LNCaP clone FGC (cell line): ENCODE data around the gene APOA1.
"Not testable (repeated sequence)": the region's sequence is repeated elsewhere in the genome, so short reads cannot be mapped to it uniquely, and the experiment has no call there.

ENCODE experiments used
- DNase-seq: peaks from one replicate; pipeline ENCODE4 v3.0.0-alpha.2; 2011; ENCODE audit warnings: low read depth
- H3K4me3 ChIP-seq: 2 replicates; pipeline ENCODE4 v1.5.1; 2011; ENCODE audit warnings: mild to moderate bottlenecking, low read depth, low read length, control low read depth
- TF ChIP-seq, protein P1 (sequence below): IDR thresholded peaks from 2 replicates; pipeline ENCODE4 v1.5.1; 2012; ENCODE audit warnings: mild to moderate bottlenecking; ENCODE audit not compliant: control insufficient read depth, insufficient read depth; ENCODE audit errors: extremely low read depth

The APOA1 gene

DNA sequence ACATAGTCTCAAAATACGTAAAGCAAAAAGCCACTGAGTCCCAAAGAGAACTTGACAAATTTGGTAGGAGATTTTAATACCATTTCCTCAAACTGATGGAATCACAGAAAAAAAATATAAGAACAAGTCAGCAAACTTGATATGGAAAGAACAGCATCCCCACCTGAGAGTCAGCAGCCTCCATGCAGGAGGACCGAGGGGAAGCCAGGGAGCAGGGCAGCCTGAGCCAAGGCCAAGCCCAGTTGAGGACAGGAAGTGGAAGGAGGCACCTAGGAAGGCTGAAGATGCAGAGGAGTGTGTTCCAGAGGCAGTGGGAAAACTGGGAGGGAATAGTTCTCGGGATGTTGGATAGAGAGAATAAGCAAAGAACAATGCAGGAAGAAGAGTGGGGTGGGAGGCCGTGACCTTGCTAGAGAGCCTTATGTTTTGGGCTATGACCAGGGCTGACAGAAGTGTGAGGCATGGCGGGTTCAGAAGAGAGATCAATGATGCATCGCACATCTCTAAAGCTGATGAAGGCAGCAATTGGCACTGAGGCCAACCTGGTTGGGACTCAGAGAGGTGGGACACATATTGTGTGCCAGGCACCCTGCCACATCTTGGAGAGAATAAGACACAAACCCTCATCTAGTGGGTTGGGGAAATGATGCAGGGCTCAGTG lies 29.7 kb downstream of the APOA1 start:
- TF ChIP-seq, protein P1, sequence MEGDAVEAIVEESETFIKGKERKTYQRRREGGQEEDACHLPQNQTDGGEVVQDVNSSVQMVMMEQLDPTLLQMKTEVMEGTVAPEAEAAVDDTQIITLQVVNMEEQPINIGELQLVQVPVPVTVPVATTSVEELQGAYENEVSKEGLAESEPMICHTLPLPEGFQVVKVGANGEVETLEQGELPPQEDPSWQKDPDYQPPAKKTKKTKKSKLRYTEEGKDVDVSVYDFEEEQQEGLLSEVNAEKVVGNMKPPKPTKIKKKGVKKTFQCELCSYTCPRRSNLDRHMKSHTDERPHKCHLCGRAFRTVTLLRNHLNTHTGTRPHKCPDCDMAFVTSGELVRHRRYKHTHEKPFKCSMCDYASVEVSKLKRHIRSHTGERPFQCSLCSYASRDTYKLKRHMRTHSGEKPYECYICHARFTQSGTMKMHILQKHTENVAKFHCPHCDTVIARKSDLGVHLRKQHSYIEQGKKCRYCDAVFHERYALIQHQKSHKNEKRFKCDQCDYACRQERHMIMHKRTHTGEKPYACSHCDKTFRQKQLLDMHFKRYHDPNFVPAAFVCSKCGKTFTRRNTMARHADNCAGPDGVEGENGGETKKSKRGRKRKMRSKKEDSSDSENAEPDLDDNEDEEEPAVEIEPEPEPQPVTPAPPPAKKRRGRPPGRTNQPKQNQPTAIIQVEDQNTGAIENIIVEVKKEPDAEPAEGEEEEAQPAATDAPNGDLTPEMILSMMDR: no peak
- DNase-seq: no peak
- no peak overlapping the region for H3K4me3 ChIP-seq

DNA sequence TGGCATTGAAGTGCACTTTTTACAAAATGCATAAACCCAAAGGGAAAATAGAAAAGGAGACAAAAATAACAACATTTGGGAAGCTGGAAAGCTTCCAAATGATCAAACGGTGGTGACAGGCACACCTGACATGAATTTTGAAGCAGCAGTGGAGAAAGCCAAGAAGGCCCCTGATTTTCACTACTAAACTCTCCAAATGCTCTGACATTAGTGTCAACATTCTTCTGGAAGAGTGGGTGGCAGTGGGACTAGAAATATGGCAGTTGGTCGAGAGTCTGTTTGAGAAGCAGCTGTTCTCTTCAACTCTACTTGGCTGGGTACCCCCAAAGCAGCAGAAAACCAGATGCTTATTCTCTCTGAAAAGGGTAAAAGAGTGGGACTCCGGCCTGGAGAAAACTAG lies 33.4 kb downstream of the APOA1 start:
- no peak for DNase-seq
- TF ChIP-seq, protein P1: no peak
- no peak overlapping the region for H3K4me3 ChIP-seq

DNA sequence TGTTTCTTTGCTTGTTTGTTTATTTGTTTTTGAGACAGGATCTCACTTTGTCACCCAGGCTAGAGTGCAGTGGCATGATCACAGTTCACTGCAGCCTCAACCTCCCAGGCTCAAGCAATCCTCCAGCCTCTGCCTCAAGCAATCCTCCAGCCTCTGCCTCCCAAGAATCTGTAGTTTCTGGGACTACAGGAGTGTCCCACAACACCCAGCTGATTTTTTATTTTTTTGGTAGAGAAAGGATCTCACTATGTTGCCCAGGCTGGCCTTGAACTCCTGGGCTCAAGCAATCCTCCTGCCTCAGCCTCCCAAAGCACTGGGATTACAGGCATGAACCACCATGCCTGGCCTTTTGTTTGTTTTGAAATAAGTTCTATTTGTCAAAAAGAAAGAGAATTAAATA lies 35.8 kb downstream of the APOA1 start:
- H3K4me3 ChIP-seq, DNase-seq: not testable (repeated sequence)

DNA sequence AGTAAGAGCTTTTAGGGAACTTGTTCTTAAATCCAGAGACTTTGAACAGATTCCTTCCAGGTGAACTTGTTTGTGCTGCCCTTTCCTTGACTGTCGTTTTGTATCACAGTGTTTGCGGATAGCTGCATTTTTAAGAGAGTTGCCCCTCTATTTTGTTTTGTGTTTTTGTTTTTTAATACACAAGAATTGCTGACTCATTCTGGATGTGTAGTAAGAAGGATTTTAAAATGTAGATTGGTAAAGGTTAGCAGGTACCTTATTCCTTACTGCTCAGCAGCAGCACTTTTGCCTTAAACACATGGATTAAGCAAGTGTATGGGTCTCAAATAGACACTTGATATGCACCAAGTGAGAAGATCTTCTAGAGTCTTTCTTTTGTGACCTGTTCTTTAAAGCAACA lies 36.8 kb downstream of the APOA1 start:
- TF ChIP-seq, protein P1: no peak

DNA sequence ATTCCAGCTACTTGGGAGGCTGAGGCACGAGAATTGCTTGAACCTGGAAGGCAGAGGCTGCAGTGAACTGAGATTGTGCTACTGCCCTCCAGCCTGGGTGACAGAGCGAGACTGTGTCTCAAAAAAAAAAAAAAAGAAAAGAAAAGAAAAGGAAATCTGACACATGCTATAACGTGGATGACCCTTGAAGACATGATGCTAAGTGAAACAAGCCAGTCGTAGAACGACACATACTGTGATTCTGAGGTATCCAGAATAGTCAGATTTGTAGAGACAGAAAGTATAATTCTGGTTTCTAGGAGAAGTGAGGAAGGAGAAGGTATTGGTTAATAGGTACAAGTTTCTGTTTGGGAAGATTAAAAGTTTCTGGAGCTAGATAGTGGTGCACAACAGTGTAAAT lies 39.1 kb downstream of the APOA1 start:
- TF ChIP-seq, protein P1: no peak
- no peak overlapping the region for H3K4me3 ChIP-seq
- DNase-seq: no peak

More for the DNA sequence above, 36.8 kb downstream of the APOA1 start:
- no peak for DNase-seq
- H3K4me3 ChIP-seq: no peak overlapping the region

DNA sequence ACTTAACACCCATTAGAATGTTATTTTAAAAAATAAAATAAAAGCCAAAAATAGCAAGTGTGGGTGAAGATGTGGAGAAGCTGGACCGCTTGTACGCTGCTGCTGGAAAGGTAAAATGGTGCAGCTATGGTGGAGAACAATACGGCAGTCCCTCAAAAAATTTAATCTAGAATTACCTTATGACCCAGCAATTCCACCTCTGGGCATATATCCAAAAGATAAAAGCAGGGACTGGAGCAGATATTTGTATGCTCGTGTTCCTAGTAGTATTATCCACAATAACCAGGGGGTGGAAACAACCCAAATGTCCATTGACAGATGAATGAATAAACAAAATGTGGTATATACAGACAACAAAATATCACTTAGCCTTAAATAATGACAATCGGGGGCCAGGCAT lies 39.6 kb downstream of the APOA1 start:
- H3K4me3 ChIP-seq: no peak overlapping the region
- TF ChIP-seq, protein P1: no peak
- no peak for DNase-seq

DNA sequence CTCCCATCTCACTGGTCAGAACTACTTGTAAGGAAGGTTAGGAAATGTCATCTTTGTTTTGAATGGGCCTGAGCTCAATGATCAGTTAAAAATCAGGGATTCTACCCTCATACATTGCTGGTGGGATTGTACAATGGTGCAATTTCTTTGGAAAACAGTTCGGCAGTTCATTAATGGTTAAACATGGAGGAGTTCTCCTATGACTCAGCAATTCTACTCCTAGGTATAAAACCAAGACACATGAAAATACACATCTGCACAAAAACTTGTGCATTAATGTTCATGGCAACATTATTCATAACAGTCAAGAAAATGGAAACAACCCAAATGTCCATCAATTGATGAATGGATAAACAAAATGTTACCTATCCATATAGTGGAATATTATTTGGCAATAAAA lies 40.9 kb downstream of the APOA1 start:
- no peak for DNase-seq
- no peak overlapping the region for H3K4me3 ChIP-seq
- TF ChIP-seq, protein P1: no peak

DNA sequence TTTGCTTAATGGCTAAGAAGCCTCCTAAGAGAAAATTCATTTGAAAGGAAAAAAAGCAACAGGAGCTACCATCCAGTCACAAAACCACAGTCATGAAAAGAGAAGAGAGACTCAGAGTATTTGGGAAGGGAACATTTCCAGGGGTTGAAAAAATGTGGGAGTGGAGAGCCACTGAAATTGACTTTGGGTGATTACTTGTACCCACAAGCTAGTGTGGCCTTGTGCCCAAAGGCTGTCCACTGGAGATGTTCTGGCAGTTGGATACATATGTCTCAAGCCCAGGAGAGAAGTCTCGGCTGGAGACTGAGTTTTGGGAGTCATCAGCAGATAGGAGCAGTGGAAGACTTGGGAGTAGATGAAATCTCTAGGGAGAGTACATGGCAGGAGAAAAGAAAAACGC lies 42.6 kb downstream of the APOA1 start:
- H3K4me3 ChIP-seq: no peak overlapping the region
- TF ChIP-seq, protein P1: no peak
- DNase-seq: no peak
